SK-N-MC (cell line): Measurements from ENCODE around the gene CDKN2A.

ENCODE experiments used
- EZH2 ChIP-seq: fragments of 200-600 bp; sonication (generic); IDR thresholded peaks from one replicate; pipeline ENCODE4 v1.6.1; 2017; ENCODE audit warnings: antibody characterized with exemption
- POLR2AphosphoS5 ChIP-seq: IDR thresholded peaks from 2 replicates; pipeline ENCODE4 v1.6.1; 2012; ENCODE audit warnings: mild to moderate bottlenecking, low read depth, low read length, borderline replicate concordance

DNA sequence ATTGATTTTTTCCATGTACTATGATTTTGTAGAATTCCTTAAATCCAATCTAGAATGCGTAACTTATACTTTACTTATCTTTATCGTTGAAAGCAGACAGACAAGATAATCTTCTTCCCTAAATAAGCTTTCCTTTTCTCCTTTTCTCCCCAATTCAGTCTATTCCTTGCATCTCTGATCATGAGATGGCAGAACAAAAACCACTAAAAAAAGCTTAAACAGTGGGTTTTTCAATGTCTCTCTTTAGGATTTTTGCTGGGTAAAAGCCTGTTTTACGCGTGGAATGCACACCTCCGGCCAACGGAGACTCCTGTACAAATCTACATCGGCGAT, 14.2 kb upstream of the CDKN2A start:
- TF ChIP-seq POLR2AphosphoS5 = no peak
- no peak for TF ChIP-seq EZH2
